HepG2 (cell line): ENCODE results near the gene SLC22A31. TPM values are rescaled to one million over a fixed set of nuclear protein-coding genes. Genes with fewer than 3 reads are reported as not detected.

ENCODE experiments used
- ATF2 ChIP-seq: sonication (generic); formaldehyde crosslinking; IDR thresholded peaks from 2 replicates; pipeline ENCODE4 v1.4.0; 2020; ENCODE audit warnings: missing genetic modification reagents
- ELK4 ChIP-seq: sonication (generic); formaldehyde crosslinking; IDR thresholded peaks from 2 replicates; pipeline ENCODE4 v1.9.0; 2021; ENCODE audit warnings: missing genetic modification reagents, borderline replicate concordance
- GFI1 ChIP-seq: sonication (generic); formaldehyde crosslinking; IDR thresholded peaks from 2 replicates; pipeline ENCODE4 v1.5.0; 2020; ENCODE audit warnings: missing genetic modification reagents, mild to moderate bottlenecking, borderline replicate concordance
- KDM4B ChIP-seq: sonication (generic); formaldehyde crosslinking; IDR thresholded peaks from 2 replicates; pipeline ENCODE4 v1.4.0; 2020; ENCODE audit warnings: missing genetic modification reagents
- KLF9 ChIP-seq: IDR thresholded peaks from 2 replicates; pipeline ENCODE4 v1.6.1; 2016; ENCODE audit warnings: low read depth
- MAZ ChIP-seq, 2 experiments: sonication (generic) in 1 of 2; formaldehyde crosslinking in 1 of 2; IDR thresholded peaks; 2 replicates each; pipeline versions ENCODE4 v1.5.0 to v1.6.1; 2012 to 2020; ENCODE audit warnings: low read depth in 2 of 2, mild to moderate bottlenecking in 2 of 2, borderline replicate concordance in 1 of 2, improper control_type of control experiment in 1 of 2, low read length in 1 of 2, missing genetic modification reagents in 1 of 2, moderate library complexity in 1 of 2
- MXD1 ChIP-seq: sonication (generic); formaldehyde crosslinking; IDR thresholded peaks from 2 replicates; pipeline ENCODE4 v1.4.0; 2020; ENCODE audit warnings: mild to moderate bottlenecking, missing genetic modification reagents
- MYC ChIP-seq: sonication (generic); formaldehyde crosslinking; IDR thresholded peaks from 2 replicates; pipeline ENCODE4 v1.9.0; 2021; ENCODE audit warnings: missing genetic modification reagents, borderline replicate concordance
- POLR2AphosphoS2 ChIP-seq: IDR thresholded peaks from 2 replicates; pipeline ENCODE4 v1.6.1; 2011; ENCODE audit warnings: low read depth, low read length, improper control_type of control experiment
- SETDB1 ChIP-seq: sonication (generic); formaldehyde crosslinking; IDR thresholded peaks from 2 replicates; pipeline ENCODE4 v1.5.1; 2020; ENCODE audit warnings: missing genetic modification reagents, mild to moderate bottlenecking, borderline replicate concordance
- SP1 ChIP-seq, 2 experiments: fragments of 450-650 bp in 1 of 2; sonication (generic) in 1 of 2; formaldehyde crosslinking in 1 of 2; IDR thresholded peaks; 2 replicates each; pipeline versions ENCODE4 v1.4.0 to v1.6.1; 2016 to 2020; ENCODE audit warnings: missing genetic modification reagents in 1 of 2
- TEF ChIP-seq: sonication (generic); formaldehyde crosslinking; IDR thresholded peaks from 2 replicates; pipeline ENCODE4 v1.5.0; 2020; ENCODE audit warnings: missing genetic modification reagents
- YEATS4 ChIP-seq: sonication (generic); formaldehyde crosslinking; IDR thresholded peaks from 2 replicates; pipeline ENCODE4 v1.4.0; 2020; ENCODE audit warnings: missing genetic modification reagents, borderline replicate concordance
- ZNF431 ChIP-seq: sonication (generic); formaldehyde crosslinking; IDR thresholded peaks from 2 replicates; pipeline ENCODE4 v1.9.0; 2022; ENCODE audit warnings: missing genetic modification reagents, low read depth, mild to moderate bottlenecking, borderline replicate concordance
- ZNF530 ChIP-seq: sonication (generic); formaldehyde crosslinking; IDR thresholded peaks from 2 replicates; pipeline ENCODE4 v1.5.0; 2020; ENCODE audit warnings: low read depth, mild to moderate bottlenecking, missing genetic modification reagents
- ZNF75D ChIP-seq: sonication (generic); formaldehyde crosslinking; IDR thresholded peaks from 2 replicates; pipeline ENCODE4 v1.8.1; 2023; ENCODE audit warnings: missing genetic modification reagents, mild to moderate bottlenecking, borderline replicate concordance
- ZNF782 ChIP-seq: sonication (generic); formaldehyde crosslinking; IDR thresholded peaks from 2 replicates; pipeline ENCODE4 v1.4.0; 2020; ENCODE audit warnings: missing genetic modification reagents, mild to moderate bottlenecking, borderline replicate concordance
- polyA plus RNA-seq, 8 experiments: library from polyadenylated mRNA; depleted of rRNA in 3 of 8; stranded (reverse) in 7 of 8; unstranded in 1 of 8; fragments of >200 nt; fragmentation: Illumina TruSeq in 4 of 8; extraction: Trizol in 4 of 8; gene quantifications; 2 replicates each; pipeline versions ENCODE4 v1.2.1 to v1.2.3, GENCODE V29; 2011 to 2016; ENCODE audit warnings: low read depth in 4 of 8, missing spikeins in 1 of 8, mixed read lengths in 1 of 8; ENCODE audit not compliant: insufficient read depth in 1 of 8
- total RNA-seq, 5 experiments: library from RNA; depleted of rRNA; stranded (reverse); fragments of >200 nt; fragmentation: Illumina TruSeq; extraction: Trizol; gene quantifications; 2 replicates each; pipeline ENCODE4 v1.2.3, GENCODE V29; 2016; ENCODE audit warnings: low read depth in 1 of 5
- TF ChIP-seq, protein P1 (sequence below): sonication (generic); formaldehyde crosslinking; IDR thresholded peaks from 2 replicates; pipeline ENCODE4 v1.5.0; 2020; ENCODE audit warnings: mild to moderate bottlenecking, missing genetic modification reagents
- TF ChIP-seq, protein P2 (sequence below): sonication (generic); formaldehyde crosslinking; IDR thresholded peaks from 2 replicates; pipeline ENCODE4 v1.8.1; 2023; ENCODE audit warnings: mild to moderate bottlenecking, moderate library complexity, missing genetic modification reagents

Gene SLC22A31
- total and polyA plus RNA-seq, 2 of the 13 experiments (the other 11 are each of a cell fraction or from before 2014, with no cell fraction given): 67.3 to 83.3 TPM

DNA sequence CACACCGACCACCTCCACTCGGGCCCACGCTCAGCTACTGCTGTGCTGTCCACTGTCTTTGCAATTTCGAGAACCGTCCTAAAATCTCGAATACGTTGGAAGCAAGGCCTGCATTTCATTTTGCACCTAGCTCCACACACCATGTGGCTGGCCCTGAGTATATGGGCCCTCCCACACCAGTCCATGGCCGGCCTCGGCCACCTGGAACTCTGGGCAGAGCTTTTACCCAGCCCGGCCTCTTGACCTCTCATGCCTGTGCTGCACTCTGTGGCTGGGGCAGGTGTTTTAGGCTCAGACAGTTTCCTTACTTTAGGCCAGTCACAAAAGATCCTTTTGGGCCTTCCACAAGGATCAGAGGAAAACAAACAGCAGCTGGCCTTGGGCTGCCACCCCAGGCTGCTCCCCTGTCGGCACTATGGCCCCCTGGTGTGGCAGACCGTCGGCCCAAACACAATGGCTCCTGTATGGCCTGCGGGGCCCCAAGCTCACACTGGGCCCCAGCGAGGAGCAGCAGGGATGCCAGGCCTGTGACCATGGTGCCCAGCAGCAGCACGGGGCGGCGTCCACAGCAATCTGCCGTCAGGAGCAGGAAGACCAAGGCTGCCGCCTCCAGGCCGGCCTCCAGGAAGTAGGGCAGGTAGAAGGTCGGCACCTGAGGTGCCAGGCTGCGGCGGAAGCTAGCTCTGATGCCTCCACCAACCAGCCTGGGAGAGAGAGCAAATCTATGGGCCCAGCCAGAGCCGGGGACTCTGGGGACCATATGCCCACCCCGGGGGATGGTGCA is 2.5 kb downstream of the SLC22A31 start (continued):
- TF ChIP-seq MXD1 (CRISPR knock-in tag) (peak; percentile 81; the same call in 1 of the 2 replicates), POLR2AphosphoS2 (0 out of 2 replicates have a peak, but pooled peaks have one; percentile 32), YEATS4 (CRISPR knock-in tag) (peak; percentile 68; the same call in 1 of the 2 replicates), TEF (CRISPR knock-in tag) (no peak), ZNF530 (CRISPR knock-in tag) (no peak), MAZ (IDR thresholded peaks at IDR 0.05; ENCODE audit: borderline replicate concordance, low read depth, low read length) (peak; percentile 66), MAZ (CRISPR knock-in tag; IDR thresholded peaks at IDR 0.05; ENCODE audit: low read depth) (peak; percentile 70), GFI1 (CRISPR knock-in tag) (peak; percentile 77; the same call in 1 of the 2 replicates), KDM4B (CRISPR knock-in tag) (peak; percentile 80; the same call in 1 of the 2 replicates), ATF2 (CRISPR knock-in tag) (peak; percentile 84), SP1 (IDR thresholded peaks at IDR 0.05) (no peak), SP1 (CRISPR knock-in tag; IDR thresholded peaks at IDR 0.05) (peak; percentile 14), ZNF75D (no peak), ZNF782 (CRISPR knock-in tag) (peak; percentile 13; the same call in 1 of the 2 replicates), KLF9 (CRISPR knock-in tag) (peak; percentile 51; the same call in 1 of the 2 replicates), MYC (CRISPR knock-in tag) (peak; percentile 88), ZNF431 (CRISPR knock-in tag) (peak; percentile 71; the same call in 1 of the 2 replicates), ELK4 (CRISPR knock-in tag) (no peak), SETDB1 (no peak)
- TF ChIP-seq, protein P1, sequence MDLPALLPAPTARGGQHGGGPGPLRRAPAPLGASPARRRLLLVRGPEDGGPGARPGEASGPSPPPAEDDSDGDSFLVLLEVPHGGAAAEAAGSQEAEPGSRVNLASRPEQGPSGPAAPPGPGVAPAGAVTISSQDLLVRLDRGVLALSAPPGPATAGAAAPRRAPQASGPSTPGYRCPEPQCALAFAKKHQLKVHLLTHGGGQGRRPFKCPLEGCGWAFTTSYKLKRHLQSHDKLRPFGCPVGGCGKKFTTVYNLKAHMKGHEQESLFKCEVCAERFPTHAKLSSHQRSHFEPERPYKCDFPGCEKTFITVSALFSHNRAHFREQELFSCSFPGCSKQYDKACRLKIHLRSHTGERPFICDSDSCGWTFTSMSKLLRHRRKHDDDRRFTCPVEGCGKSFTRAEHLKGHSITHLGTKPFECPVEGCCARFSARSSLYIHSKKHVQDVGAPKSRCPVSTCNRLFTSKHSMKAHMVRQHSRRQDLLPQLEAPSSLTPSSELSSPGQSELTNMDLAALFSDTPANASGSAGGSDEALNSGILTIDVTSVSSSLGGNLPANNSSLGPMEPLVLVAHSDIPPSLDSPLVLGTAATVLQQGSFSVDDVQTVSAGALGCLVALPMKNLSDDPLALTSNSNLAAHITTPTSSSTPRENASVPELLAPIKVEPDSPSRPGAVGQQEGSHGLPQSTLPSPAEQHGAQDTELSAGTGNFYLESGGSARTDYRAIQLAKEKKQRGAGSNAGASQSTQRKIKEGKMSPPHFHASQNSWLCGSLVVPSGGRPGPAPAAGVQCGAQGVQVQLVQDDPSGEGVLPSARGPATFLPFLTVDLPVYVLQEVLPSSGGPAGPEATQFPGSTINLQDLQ: peak; percentile 1; the same call in 1 of the 2 replicates
- TF ChIP-seq, protein P2, sequence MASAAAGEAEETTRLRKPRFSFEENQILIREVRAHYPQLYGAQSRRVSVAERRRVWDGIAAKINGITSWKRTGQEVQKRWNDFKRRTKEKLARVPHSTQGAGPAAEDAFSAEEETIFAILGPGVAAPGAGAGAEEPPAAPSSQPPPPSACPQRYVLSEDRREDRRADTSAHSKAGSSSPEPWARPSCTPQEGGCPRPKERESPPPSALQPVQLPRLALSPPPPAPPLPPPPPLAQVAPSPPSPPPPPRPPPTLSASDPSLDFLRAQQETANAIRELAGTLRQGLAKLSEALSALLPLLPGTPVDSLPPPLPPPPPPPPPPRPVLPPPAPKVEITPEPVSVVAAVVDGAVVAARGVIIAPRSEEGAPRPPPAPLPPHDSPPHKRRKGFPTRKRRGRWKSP (CRISPR knock-in tag): peak; percentile 89; the same call in 1 of the 2 replicates
